ENCODE measurements around the gene IQCN. TPM values are rescaled to one million over a fixed set of nuclear protein-coding genes. Genes with fewer than 3 reads are reported as not detected.

The IQCN gene
- total RNA-seq, 2 experiments from 2014 or later, result 0.59 to 0.69 TPM

DNA sequence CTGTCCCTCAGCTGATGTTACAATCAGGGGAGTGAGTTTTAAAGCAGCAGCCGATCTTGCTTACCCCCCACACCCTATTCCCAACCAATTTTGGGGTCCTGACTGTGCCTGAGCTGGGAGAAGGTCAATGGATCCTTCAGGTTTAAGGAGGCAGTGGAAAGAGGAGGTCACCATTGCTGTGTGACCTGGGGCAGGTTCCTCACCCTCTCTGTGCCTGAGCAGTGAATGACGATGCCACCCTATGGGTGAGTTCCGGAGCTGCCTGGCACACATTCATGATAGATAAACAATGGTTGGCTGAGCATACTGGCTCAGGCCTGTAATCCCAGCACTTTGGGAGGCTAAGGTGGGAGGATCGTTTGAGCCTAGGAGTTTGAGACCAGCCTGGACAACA, 27.5 kb upstream of the IQCN start:
- TF ChIP-seq, protein P1, sequence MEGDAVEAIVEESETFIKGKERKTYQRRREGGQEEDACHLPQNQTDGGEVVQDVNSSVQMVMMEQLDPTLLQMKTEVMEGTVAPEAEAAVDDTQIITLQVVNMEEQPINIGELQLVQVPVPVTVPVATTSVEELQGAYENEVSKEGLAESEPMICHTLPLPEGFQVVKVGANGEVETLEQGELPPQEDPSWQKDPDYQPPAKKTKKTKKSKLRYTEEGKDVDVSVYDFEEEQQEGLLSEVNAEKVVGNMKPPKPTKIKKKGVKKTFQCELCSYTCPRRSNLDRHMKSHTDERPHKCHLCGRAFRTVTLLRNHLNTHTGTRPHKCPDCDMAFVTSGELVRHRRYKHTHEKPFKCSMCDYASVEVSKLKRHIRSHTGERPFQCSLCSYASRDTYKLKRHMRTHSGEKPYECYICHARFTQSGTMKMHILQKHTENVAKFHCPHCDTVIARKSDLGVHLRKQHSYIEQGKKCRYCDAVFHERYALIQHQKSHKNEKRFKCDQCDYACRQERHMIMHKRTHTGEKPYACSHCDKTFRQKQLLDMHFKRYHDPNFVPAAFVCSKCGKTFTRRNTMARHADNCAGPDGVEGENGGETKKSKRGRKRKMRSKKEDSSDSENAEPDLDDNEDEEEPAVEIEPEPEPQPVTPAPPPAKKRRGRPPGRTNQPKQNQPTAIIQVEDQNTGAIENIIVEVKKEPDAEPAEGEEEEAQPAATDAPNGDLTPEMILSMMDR (IDR thresholded peaks at IDR 0.05), result no peak
- H3K36me3 Mint-ChIP-seq (ENCODE audit: low read depth), result peaks cover 44% of the 10 kb centered on the region
- H3K27me3 Mint-ChIP-seq, result no peaks in the 10 kb centered on the region
- POLR2A ChIA-PET, result interaction anchor here (1.0 to 23.1 kb wide), 5 partner anchors 10 to 336 kb away, joined by 3 to 592 read pairs (median 74); partner anchors contain the start of genes JUND and LSM4
- DNase-seq, result no peak
- H3K4me1 Mint-ChIP-seq (ENCODE audit: low read depth), result peaks cover 47% of the 10 kb centered on the region
- CTCF ChIA-PET, result interaction anchor here (0.9 to 7.6 kb wide), 2 partner anchors 22 to 27 kb away, joined by 4 to 166 read pairs; partner anchors contain the start of gene JUND
- ATAC-seq, result no peak
- intact Hi-C loops (cut with micrococcal nuclease), result no loop called here
- no peaks in the 10 kb centered on the region for H3K9me3 Mint-ChIP-seq
- H3K27ac Mint-ChIP-seq, result peak overlapping the region; percentile 75
- H3K4me3 Mint-ChIP-seq, result peak overlapping the region; percentile 32

DNA sequence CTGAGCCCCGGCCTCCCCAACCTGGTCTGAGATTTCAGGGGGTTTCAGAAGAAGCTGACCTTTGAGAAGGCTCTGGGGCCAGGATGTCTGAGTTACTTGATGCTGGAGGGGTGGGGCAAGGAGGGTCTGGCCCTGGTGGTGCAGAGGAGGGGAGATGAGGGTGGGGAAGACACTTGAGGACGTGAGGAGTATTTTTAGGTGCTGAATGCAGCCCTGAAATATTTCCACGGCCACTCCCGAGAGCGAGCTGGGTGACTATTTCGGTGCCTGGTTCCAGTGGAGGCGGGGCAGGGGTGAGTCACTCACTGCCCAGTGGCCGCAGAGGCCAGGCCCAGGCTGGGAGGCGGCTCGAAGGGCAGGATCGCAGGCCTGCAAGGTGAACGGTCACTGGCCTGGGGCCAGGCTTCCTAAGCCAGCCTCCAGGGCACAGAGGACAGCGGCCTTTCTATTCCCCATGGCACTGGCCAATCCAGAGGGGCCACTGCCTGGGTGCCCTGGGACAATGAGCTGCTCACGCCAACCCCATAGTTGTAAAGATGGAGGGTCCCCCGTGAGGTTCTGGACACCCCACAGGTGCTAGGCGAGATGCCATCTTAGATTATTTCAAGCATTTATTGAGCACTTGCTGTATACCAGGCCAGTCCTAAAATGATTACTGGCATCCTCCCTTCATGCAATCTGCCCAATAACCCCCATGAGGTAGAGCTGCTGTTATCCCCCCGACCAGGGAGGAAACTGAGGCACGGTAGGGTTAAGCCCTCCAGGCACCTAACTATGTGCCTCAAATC, 26.9 kb upstream of the IQCN start:
- H3K4me3 Mint-ChIP-seq, result peak overlapping the region; percentile 32

DNA sequence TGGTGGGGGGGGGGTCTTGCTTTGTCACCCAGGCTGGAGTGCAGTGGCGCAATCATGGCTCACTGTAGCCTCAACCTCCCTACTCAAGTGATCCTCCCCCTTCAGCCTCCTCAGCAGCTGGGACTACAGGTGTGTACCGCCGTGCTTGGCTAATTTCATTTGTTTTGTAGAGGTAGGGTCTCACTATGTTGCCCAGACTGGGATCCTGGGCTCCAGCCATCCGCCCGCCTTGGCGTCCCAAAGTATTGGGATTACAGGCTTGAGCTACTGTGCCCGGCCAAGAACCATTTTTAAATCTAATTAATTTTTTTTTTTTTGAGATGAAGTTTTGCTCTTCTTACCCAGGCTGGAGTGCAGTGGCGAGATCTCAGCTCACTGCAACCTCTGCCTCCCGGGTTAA, 25.4 kb upstream of the IQCN start:
- ATAC-seq (no peak), DNase-seq (no peak)
- Mint-ChIP-seq H3K27ac (no peak overlapping the region), H3K9me3 (no peaks in the 10 kb centered on the region), H3K36me3 (ENCODE audit: low read depth) (peaks cover 39% of the 10 kb centered on the region), H3K27me3 (no peaks in the 10 kb centered on the region), H3K4me3 (no peak overlapping the region), H3K4me1 (ENCODE audit: low read depth) (peaks cover 47% of the 10 kb centered on the region)
- CTCF ChIA-PET, result interaction anchor here (1.3 to 7.6 kb wide), 2 partner anchors 20 to 22 kb away, joined by 4 to 166 read pairs; partner anchors contain the start of gene JUND
- TF ChIP-seq, protein P1 (IDR thresholded peaks at IDR 0.05), result no peak
- intact Hi-C loops (cut with micrococcal nuclease), result no loop called here
- POLR2A ChIA-PET, result interaction anchor here (0.6 to 4.6 kb wide), 3 partner anchors 9 to 104 kb away, joined by 3 to 48 read pairs (median 3); partner anchors contain the start of gene JUND

More for the DNA sequence above, 26.9 kb upstream of the IQCN start:
- Mint-ChIP-seq H3K9me3 (no peaks in the 10 kb centered on the region), H3K36me3 (ENCODE audit: low read depth) (peaks cover 43% of the 10 kb centered on the region), H3K27me3 (no peaks in the 10 kb centered on the region), H3K4me1 (ENCODE audit: low read depth) (peaks cover 43% of the 10 kb centered on the region), H3K27ac (peak overlapping the region; percentile 75)
- ATAC-seq, result no peak
- TF ChIP-seq, protein P1 (IDR thresholded peaks at IDR 0.05), result no peak
- intact Hi-C loops (cut with micrococcal nuclease), result no loop called here
- ChIA-PET CTCF (interaction anchor here (0.9 to 7.6 kb wide), 2 partner anchors 21 to 28 kb away, joined by 4 to 166 read pairs; partner anchors contain the start of gene JUND), POLR2A (interaction anchor here (1.0 to 23.1 kb wide), 4 partner anchors 9 to 30 kb away, joined by 4 to 592 read pairs (median 99); partner anchors contain the start of genes JUND and LSM4)
- no peak for DNase-seq

DNA sequence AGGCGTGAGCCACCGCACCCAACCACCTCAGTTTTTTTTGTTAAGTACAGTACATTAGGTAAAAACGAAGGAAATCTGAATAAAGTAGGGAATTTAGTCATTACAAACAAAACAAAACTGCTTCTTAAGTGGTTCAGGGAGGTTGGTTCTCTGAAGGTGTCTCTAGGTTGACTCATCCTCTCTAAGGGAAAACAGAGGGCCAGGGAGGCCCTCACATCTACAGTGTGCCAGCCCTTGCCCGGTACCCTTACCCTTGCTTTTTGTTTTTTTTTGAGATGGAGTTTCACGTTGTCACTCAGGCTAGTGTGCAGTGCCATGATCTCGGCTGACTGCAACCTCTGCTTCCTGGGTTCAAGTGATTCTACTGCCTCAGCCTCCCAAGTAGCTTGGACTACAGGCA, 24.3 kb upstream of the IQCN start:
- peaks cover 57% of the 10 kb centered on the region for H3K4me1 Mint-ChIP-seq (ENCODE audit: low read depth)
- intact Hi-C loops (cut with micrococcal nuclease), result no loop called here
- no peak overlapping the region for H3K4me3 Mint-ChIP-seq

More for the DNA sequence above, 24.3 kb upstream of the IQCN start:
- ChIA-PET POLR2A (interaction anchor here (1.2 to 4.6 kb wide), 2 partner anchors 8 to 18 kb away, joined by 3 to 48 read pairs; partner anchors contain the start of gene JUND), CTCF (interaction anchor here (7.6 kb wide), 1 partner anchor 19 kb away, joined by 166 read pairs; the partner anchor contains the start of gene JUND)
- Mint-ChIP-seq H3K27me3 (no peaks in the 10 kb centered on the region), H3K27ac (peak overlapping the region; percentile 81), H3K9me3 (no peaks in the 10 kb centered on the region), H3K36me3 (ENCODE audit: low read depth) (peaks cover 40% of the 10 kb centered on the region)
- TF ChIP-seq, protein P1 (IDR thresholded peaks at IDR 0.05), result no peak
- DNase-seq, result no peak
- peak; percentile 29 for ATAC-seq

Measured in activated CD8-positive, alpha-beta T cell treated with anti-CD3 and anti-CD28 coated beads for 36 hours (primary cell).